Kidney epithelial cell (primary cell): Measurements from ENCODE around the gene ANKRD39. TPM values are rescaled to one million over a fixed set of nuclear protein-coding genes. Genes with fewer than 3 reads are reported as not detected.

ENCODE experiments used
- DNase-seq: peaks from one replicate; pipeline ENCODE4 v3.0.0-alpha.2; 2010; ENCODE audit warnings: low read depth
- H3K27me3 ChIP-seq: 2 replicates; pipeline ENCODE4 v1.6.0; 2011; ENCODE audit warnings: low read length; ENCODE audit not compliant: control insufficient read depth, insufficient read depth
- H3K36me3 ChIP-seq: 2 replicates; pipeline ENCODE4 v1.5.1; 2011; ENCODE audit warnings: low read length; ENCODE audit not compliant: control insufficient read depth, insufficient read depth
- H3K4me3 ChIP-seq: 2 replicates; pipeline ENCODE4 v1.5.1; 2011; ENCODE audit warnings: low read depth, mild to moderate bottlenecking, control low read depth, low read length
- total RNA-seq: library from RNA; depleted of rRNA; stranded (reverse); fragments of >200 nt; gene quantifications from 2 replicates; pipeline ENCODE4 v1.2.3, GENCODE V29; 2015
- TF ChIP-seq, protein P1 (sequence below): IDR thresholded peaks from 2 replicates; pipeline ENCODE4 v1.5.1; 2011; ENCODE audit warnings: mild to moderate bottlenecking, moderate library complexity, low read length, control low read depth, inconsistent platforms; ENCODE audit not compliant: insufficient read depth, poor library complexity, severe bottlenecking

ANKRD39 gene
- total RNA-seq, 1 donor from 2014 or later: 27.3 TPM

DNA sequence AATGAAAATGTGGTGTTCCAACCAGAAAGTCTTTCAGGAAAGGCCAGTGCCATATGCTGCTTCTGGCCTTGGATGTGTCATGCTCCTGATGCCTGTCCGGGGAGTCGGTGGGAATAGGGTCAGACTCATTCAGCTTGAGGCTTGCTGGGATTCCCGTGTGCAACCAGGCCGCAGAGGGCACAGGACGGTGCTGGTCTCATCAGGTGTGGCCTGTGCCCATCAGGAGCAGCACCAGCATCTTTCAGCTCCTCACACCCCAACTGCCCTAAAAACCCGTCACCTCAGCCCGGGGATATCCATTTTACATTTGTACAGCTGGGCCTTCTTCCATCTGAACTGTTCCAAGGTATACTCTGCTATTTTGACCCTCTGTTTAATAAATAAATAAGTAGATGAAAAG, 55.1 kb downstream of the ANKRD39 start:
- H3K36me3 ChIP-seq: no peaks in the 10 kb centered on the region
- H3K27me3 ChIP-seq: no peaks in the 10 kb centered on the region
- H3K4me3 ChIP-seq: no peak overlapping the region
- TF ChIP-seq, protein P1, sequence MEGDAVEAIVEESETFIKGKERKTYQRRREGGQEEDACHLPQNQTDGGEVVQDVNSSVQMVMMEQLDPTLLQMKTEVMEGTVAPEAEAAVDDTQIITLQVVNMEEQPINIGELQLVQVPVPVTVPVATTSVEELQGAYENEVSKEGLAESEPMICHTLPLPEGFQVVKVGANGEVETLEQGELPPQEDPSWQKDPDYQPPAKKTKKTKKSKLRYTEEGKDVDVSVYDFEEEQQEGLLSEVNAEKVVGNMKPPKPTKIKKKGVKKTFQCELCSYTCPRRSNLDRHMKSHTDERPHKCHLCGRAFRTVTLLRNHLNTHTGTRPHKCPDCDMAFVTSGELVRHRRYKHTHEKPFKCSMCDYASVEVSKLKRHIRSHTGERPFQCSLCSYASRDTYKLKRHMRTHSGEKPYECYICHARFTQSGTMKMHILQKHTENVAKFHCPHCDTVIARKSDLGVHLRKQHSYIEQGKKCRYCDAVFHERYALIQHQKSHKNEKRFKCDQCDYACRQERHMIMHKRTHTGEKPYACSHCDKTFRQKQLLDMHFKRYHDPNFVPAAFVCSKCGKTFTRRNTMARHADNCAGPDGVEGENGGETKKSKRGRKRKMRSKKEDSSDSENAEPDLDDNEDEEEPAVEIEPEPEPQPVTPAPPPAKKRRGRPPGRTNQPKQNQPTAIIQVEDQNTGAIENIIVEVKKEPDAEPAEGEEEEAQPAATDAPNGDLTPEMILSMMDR: no peak
- no peak for DNase-seq

DNA sequence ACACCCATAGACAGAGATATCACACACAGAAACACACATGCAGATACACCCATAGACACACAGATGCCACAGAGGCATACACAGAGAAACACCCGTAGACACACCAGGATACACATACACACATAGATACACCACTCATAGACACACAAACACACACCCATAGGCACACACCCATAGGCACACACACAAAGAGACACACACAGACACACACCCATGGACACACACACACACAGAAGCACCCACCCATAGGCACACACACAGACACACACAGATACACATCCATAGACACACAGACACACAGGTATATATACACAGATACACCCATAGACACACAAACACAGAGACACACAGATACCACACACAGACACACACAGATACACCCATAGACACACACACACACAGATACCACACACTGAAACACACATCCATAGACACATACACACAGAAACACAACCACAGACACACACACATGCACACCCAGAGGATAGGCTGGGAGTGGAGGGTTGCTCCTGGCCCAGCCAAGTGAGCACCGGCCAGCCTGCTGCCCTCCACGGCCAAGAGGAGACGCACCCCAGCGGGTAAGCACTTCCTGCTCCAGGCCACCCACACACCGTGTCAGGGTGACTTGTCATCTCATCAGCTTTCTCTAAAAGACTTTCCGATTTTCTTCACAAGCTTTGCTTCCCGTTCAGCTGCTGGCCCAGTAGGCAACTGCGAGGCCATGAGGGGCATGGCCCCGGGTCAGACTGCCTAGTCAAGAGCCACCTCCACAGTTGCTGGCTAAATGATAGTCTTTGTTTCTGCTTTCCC, 55.8 kb downstream of the ANKRD39 start:
- Histone ChIP-seq H3K36me3 (no peaks in the 10 kb centered on the region), H3K4me3 (no peak overlapping the region), H3K27me3 (no peaks in the 10 kb centered on the region)
- TF ChIP-seq, protein P1: no peak
- DNase-seq: no peak

DNA sequence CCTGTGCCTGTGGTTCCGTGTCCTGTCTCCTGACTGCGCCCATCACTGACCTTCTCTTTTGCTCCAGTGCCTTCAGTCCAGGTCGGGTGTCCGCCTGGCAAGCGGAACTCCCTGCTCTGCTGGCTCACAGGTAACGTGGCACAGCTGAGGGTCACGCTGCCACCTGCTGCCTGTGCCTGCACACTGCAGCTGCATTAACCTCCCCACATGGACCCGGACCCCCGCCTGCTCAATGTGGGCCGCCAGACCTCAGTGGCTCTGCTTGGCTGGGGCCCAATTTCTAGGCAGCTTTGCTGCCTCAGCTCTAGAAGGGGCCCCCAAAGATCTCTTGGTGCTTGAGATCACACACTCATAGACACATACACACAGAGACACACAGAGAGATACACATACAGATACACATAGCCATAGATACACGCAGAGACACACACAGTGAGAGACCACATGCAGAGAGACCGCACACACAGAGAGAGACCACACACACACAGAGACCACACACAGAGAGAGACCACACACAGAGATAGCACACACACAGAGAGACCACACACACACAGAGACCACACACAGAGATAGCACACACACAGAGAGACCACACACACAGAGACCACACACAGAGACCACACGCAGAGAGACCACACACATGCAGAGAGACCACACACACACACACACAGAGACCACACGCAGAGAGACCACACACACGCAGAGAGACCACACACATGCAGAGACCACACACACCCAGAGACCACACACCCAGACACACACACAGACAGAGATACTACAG, 56.6 kb downstream of the ANKRD39 start:
- no peak for DNase-seq
- TF ChIP-seq, protein P1: peak; percentile 96
- no peaks in the 10 kb centered on the region for H3K27me3 ChIP-seq
- no peaks in the 10 kb centered on the region for H3K36me3 ChIP-seq
- no peak overlapping the region for H3K4me3 ChIP-seq

- no peak overlapping the region for H3K4me3 ChIP-seq
- no peak for DNase-seq
- TF ChIP-seq, protein P1: no peak
- no peaks in the 10 kb centered on the region for H3K27me3 ChIP-seq
- no peaks in the 10 kb centered on the region for H3K36me3 ChIP-seq
Observed at GRCh38 chr2:96800061-96801004, 57.5 kb downstream of the ANKRD39 start.

GRCh38 chr2:96799623-96799935, 58.2 kb downstream of the ANKRD39 start:
- TF ChIP-seq, protein P1: no peak
- no peaks in the 10 kb centered on the region for H3K27me3 ChIP-seq
- DNase-seq: no peak
- no peak overlapping the region for H3K4me3 ChIP-seq
- no peaks in the 10 kb centered on the region for H3K36me3 ChIP-seq
